Hepatocyte (in vitro differentiated cells): Measurements from ENCODE around the gene NPRL2. TPM values are rescaled to one million over a fixed set of nuclear protein-coding genes. Genes with fewer than 3 reads are reported as not detected.

Experiments used
- DNase-seq: peaks from one replicate; pipeline ENCODE4 v3.0.0-alpha.2; 2016; ENCODE audit warnings: low spot score
- H2AFZ ChIP-seq: fragments of 200-600 bp; sonication (generic); 2 replicates; pipeline ENCODE4 v1.6.0; 2016; ENCODE audit warnings: antibody characterized with exemption, mild to moderate bottlenecking
- H3K27ac ChIP-seq: fragments of 200-600 bp; sonication (generic); 2 replicates; pipeline ENCODE4 v1.5.1; 2016; ENCODE audit warnings: mild to moderate bottlenecking
- H3K27me3 ChIP-seq: fragments of 200-600 bp; sonication (generic); 2 replicates; pipeline ENCODE4 v1.6.1; 2016
- H3K36me3 ChIP-seq: fragments of 200-600 bp; sonication (generic); replicated peaks from 2 replicates; pipeline ENCODE4 v1.5.1; 2016; ENCODE audit warnings: low read depth; ENCODE audit not compliant: insufficient read depth
- H3K4me1 ChIP-seq: fragments of 200-600 bp; sonication (generic); 2 replicates; pipeline ENCODE4 v1.5.1; 2016; ENCODE audit warnings: mild to moderate bottlenecking, moderate library complexity; ENCODE audit not compliant: insufficient read depth
- H3K4me2 ChIP-seq: fragments of 200-600 bp; sonication (generic); 2 replicates; pipeline ENCODE4 v1.6.0; 2016
- H3K4me3 ChIP-seq: fragments of 200-600 bp; sonication (generic); 2 replicates; pipeline ENCODE4 v1.5.1; 2016; ENCODE audit warnings: mild to moderate bottlenecking
- H3K79me2 ChIP-seq: fragments of 200-600 bp; sonication (generic); 2 replicates; pipeline ENCODE4 v1.6.0; 2017; ENCODE audit warnings: mild to moderate bottlenecking
- H3K9me2 ChIP-seq: fragments of 200-600 bp; sonication (generic); replicated peaks from 2 replicates; pipeline ENCODE4 v1.6.0; 2017; ENCODE audit warnings: mild to moderate bottlenecking; ENCODE audit not compliant: insufficient read depth
- H3K9me3 ChIP-seq: fragments of 200-600 bp; sonication (generic); 2 replicates; pipeline ENCODE4 v1.5.1; 2016; ENCODE audit warnings: low read depth, mild to moderate bottlenecking
- H4K20me1 ChIP-seq: fragments of 200-600 bp; sonication (generic); 2 replicates; pipeline ENCODE4 v1.6.0; 2016; ENCODE audit warnings: mild to moderate bottlenecking; ENCODE audit not compliant: insufficient read depth, poor library complexity, severe bottlenecking
- EZH2 ChIP-seq: fragments of 200-600 bp; sonication (generic); IDR thresholded peaks from 2 replicates; pipeline ENCODE4 v1.6.1; 2016; ENCODE audit warnings: antibody characterized with exemption, mild to moderate bottlenecking, borderline replicate concordance
- EZH2phosphoT487 ChIP-seq: fragments of 200-600 bp; sonication (generic); IDR thresholded peaks from one replicate; pipeline ENCODE4 v1.6.1; 2018; ENCODE audit warnings: antibody characterized with exemption, mild to moderate bottlenecking, low read depth, moderate library complexity; ENCODE audit not compliant: unreplicated experiment, severe bottlenecking
- WGBS: methylation state at CpG from one replicate; pipeline ENCODE4 v1.1.6; 2016; ENCODE audit warnings: low lambda C conversion rate; ENCODE audit errors: missing lambda C conversion rate; 5-methylcytosine and 5-hydroxymethylcytosine counted together
- polyA plus RNA-seq: library from polyadenylated mRNA; unstranded; fragments of >200 nt; fragmentation: Nextera tagmentation; extraction: Ambion mirVana; gene quantifications from 2 replicates; pipeline ENCODE4 v1.2.1, GENCODE V29; 2016
- total RNA-seq: library from RNA; depleted of rRNA; stranded (reverse); fragments of >200 nt; gene quantifications from 2 replicates; pipeline ENCODE4 v1.2.3, GENCODE V29; 2014
- TF ChIP-seq, protein P1 (sequence below): fragments of 200-600 bp; sonication (generic); IDR thresholded peaks from 2 replicates; pipeline ENCODE4 v1.5.1; 2016; ENCODE audit warnings: antibody characterized with exemption, mild to moderate bottlenecking; ENCODE audit not compliant: poor library complexity

NPRL2 gene
- total and polyA plus RNA-seq, 2 experiments from 2014 or later, result 22.3 to 27.0 TPM

DNA sequence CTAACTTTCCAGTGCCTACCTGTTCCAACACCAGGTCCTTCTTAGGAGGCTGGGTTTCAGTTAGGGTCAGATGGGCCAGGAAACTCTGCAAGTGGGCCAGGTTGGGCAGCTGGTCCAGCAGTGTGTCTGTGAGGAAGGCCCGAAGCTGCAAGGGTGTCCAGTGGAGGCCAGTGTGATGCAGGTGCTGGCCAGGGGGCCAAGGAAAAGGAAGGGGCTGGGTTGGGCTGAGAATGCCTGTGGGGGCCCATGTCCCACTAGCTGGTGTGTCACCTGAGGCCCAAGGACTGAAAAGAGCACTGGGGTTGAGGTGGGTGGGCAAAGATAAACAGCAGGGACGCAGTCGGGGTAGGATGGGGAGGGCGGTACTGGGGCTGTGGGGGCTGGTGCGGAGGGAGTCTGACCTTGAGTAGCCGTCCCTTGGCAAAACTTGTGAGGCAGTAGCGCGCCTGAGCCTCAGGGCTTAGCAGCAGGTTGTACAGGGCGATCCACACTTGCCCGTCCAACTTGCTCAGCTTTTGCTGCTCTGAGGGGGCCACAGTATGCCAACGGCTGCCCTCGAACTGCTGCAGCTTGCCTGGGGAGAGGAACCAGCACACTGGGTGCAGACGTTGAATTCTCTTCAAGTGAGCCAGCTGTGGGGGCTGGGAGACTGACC, 8.5 kb downstream of the NPRL2 start:
- H3K36me3 ChIP-seq, result no peaks in the 10 kb centered on the region
- no peak for TF ChIP-seq EZH2phosphoT487
- no peak for TF ChIP-seq EZH2
- TF ChIP-seq, protein P1, sequence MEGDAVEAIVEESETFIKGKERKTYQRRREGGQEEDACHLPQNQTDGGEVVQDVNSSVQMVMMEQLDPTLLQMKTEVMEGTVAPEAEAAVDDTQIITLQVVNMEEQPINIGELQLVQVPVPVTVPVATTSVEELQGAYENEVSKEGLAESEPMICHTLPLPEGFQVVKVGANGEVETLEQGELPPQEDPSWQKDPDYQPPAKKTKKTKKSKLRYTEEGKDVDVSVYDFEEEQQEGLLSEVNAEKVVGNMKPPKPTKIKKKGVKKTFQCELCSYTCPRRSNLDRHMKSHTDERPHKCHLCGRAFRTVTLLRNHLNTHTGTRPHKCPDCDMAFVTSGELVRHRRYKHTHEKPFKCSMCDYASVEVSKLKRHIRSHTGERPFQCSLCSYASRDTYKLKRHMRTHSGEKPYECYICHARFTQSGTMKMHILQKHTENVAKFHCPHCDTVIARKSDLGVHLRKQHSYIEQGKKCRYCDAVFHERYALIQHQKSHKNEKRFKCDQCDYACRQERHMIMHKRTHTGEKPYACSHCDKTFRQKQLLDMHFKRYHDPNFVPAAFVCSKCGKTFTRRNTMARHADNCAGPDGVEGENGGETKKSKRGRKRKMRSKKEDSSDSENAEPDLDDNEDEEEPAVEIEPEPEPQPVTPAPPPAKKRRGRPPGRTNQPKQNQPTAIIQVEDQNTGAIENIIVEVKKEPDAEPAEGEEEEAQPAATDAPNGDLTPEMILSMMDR, result no peak
- no peak overlapping the region for H3K4me3 ChIP-seq
- DNase-seq, result no peak
- H2AFZ ChIP-seq, result no peak overlapping the region
- H3K4me1 ChIP-seq, result peaks cover 26% of the 10 kb centered on the region
- H3K9me2 ChIP-seq, result no peaks in the 10 kb centered on the region
- WGBS, result 90% methylated on average over 10 of the region's 13 CpGs
- no peak overlapping the region for H3K4me2 ChIP-seq
- H3K9me3 ChIP-seq, result no peaks in the 10 kb centered on the region
- no peaks in the 10 kb centered on the region for H4K20me1 ChIP-seq
- H3K79me2 ChIP-seq, result no peaks in the 10 kb centered on the region
- no peak overlapping the region for H3K27ac ChIP-seq
- peaks cover 25% of the 10 kb centered on the region for H3K27me3 ChIP-seq

DNA sequence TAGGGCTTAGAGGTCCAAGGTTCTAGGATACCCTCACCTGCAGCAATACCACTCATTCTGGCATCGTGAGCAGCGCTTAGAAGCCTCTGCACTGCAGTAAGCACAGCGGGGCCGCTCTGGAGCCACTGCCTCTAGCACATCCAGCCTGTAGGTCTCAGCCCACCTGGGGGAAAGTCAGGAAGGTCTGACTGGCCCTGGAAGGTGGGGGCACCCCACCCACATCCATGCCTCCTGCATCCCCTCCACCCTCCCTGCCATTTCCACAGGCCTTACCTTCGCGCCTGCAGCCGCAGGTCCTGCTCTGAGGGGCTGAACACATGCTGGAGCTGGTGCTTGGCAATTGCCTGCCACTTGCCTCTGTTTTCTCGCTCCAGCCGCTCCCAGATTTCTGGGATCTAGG, 9.0 kb downstream of the NPRL2 start:
- H3K27ac ChIP-seq, result no peak overlapping the region
- H3K36me3 ChIP-seq, result no peaks in the 10 kb centered on the region
- H4K20me1 ChIP-seq, result no peaks in the 10 kb centered on the region
- H3K27me3 ChIP-seq, result peaks cover 25% of the 10 kb centered on the region
- H3K4me3 ChIP-seq, result no peak overlapping the region
- H3K9me3 ChIP-seq, result no peaks in the 10 kb centered on the region
- WGBS, result 90% methylated on average over 9 of the region's 9 CpGs
- DNase-seq, result no peak
- H2AFZ ChIP-seq, result no peak overlapping the region
- H3K4me2 ChIP-seq, result no peak overlapping the region
- H3K9me2 ChIP-seq, result no peaks in the 10 kb centered on the region
- TF ChIP-seq, protein P1, result no peak
- no peak for TF ChIP-seq EZH2
- no peak for TF ChIP-seq EZH2phosphoT487
- H3K79me2 ChIP-seq, result peaks cover 1% of the 10 kb centered on the region
- peaks cover 26% of the 10 kb centered on the region for H3K4me1 ChIP-seq

DNA sequence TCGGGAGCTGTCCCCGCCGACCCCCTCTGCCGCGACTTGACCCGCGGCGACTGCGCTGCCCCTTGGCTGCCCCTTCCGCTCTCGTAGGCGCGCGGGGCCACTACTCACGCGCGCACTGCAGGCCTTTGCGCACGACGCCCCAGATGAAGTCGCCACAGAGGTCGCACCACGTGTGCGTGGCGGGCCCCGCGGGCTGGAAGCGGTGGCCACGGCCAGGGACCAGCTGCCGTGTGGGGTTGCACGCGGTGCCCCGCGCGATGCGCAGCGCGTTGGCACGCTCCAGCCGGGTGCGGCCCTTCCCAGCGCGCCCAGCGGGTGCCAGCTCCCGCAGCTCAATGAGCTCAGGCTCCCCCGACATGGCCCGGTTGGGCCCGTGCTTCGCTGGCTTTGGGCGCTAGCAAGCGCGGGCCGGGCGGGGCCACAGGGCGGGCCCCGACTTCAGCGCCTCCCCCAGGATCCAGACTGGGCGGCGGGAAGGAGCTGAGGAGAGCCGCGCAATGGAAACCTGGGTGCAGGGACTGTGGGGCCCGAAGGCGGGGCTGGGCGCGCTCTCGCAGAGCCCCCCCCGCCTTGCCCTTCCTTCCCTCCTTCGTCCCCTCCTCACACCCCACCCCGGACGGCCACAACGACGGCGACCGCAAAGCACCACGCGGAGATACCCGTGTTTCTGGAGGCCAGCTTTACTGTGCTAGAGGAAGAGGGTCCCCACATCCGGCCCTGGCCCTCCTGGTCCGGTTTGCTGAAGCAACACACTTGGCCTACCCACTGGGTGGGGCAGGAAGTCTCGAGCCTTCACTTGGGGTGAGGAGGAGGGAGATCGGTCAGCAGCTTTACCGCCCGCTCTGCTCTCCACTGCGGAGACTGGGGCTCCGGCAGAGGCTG, 9.9 kb downstream of the NPRL2 start, which contains the start of gene RASSF1:
Gene RASSF1 (minus strand): TSS at position 389 of the 882 bp plus-strand sequence. CDS start 31 bp downstream, at position 358.
- peak; percentile 41 for DNase-seq
- H3K4me1 ChIP-seq, result peaks cover 30% of the 10 kb centered on the region
- H3K4me3 ChIP-seq, result no peak within 1 kb of the TSS
- H3K9me2 ChIP-seq, result no peaks in the 10 kb centered on the region
- no peak within 1 kb of the TSS for H3K27ac ChIP-seq
- H3K9me3 ChIP-seq, result no peaks in the 10 kb centered on the region
- TF ChIP-seq EZH2phosphoT487 (no peak), EZH2 (peak; percentile 72)
- WGBS, result 15% methylated on average over 65 of the region's 85 CpGs
- peak within 1 kb of the TSS; percentile 40 for H2AFZ ChIP-seq
- H3K36me3 ChIP-seq, result no peaks in the 10 kb centered on the region
- no peaks in the 10 kb centered on the region for H4K20me1 ChIP-seq
- H3K4me2 ChIP-seq, result peak within 1 kb of the TSS; percentile 77
- H3K79me2 ChIP-seq, result peaks cover 10% of the 10 kb centered on the region
- peaks cover 25% of the 10 kb centered on the region for H3K27me3 ChIP-seq

DNA sequence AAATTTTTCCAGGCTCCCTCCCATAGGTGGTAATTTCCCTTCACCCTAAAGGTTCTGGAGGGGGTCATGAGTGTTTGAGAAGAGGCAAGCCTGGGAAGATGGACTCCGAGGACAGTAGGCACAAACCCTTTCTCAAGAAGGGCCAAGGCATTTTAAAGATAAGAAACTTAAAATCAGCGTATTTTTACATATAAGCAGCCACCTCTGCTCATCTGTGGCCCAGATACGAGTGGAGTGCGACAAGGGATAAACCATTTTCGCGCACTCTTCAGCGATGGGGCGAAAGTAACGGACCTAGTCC, 10.5 kb downstream of the NPRL2 start:
- Histone ChIP-seq H3K4me3 (no peak overlapping the region), H3K79me2 (peaks cover 16% of the 10 kb centered on the region), H3K9me3 (no peaks in the 10 kb centered on the region), H3K27me3 (peaks cover 25% of the 10 kb centered on the region), H3K9me2 (no peaks in the 10 kb centered on the region), H3K4me2 (peak overlapping the region; percentile 77), H3K27ac (no peak overlapping the region), H3K4me1 (peaks cover 31% of the 10 kb centered on the region), H2AFZ (no peak overlapping the region), H4K20me1 (no peaks in the 10 kb centered on the region), H3K36me3 (no peaks in the 10 kb centered on the region)
- TF ChIP-seq EZH2phosphoT487, result no peak
- TF ChIP-seq, protein P1, result no peak
- TF ChIP-seq EZH2, result no peak
- DNase-seq, result no peak
- WGBS, result 45% methylated on average over 9 of the region's 9 CpGs
